GM12801 (cell line): ENCODE measurements around the gene SEPTIN3.

Experiments
- CTCF ChIP-seq: IDR thresholded peaks from one replicate; pipeline ENCODE4 v1.5.1; 2011; ENCODE audit warnings: control low read depth; ENCODE audit not compliant: insufficient read length; ENCODE audit errors: extremely low read depth

Gene SEPTIN3

GRCh38 chr22:41975299-41976069 is 6.2 kb downstream of the SEPTIN3 start:
- TF ChIP-seq CTCF: no peak

GRCh38 chr22:41976070-41976901 is 7.0 kb downstream of the SEPTIN3 start:
- TF ChIP-seq CTCF: no peak

- TF ChIP-seq CTCF: no peak
These were observed 7.8 kb downstream of the SEPTIN3 start for GRCh38 chr22:41976961-41977566.

- no peak for TF ChIP-seq CTCF
These were observed 9.5 kb downstream of the SEPTIN3 start for GRCh38 chr22:41978732-41979131.

GRCh38 chr22:41979423-41980250 is 10.4 kb downstream of the SEPTIN3 start:
- TF ChIP-seq CTCF: no peak

- no peak for TF ChIP-seq CTCF
These were observed 13.6 kb downstream of the SEPTIN3 start for GRCh38 chr22:41982865-41983264.
